C4-2B (cell line): Measurements from ENCODE around the gene MICU1.

Source experiments
- ZFX ChIP-seq: fragments of 450-650 bp; IDR thresholded peaks from 2 replicates; pipeline ENCODE4 v1.6.1; 2017
- TF ChIP-seq, protein P1 (sequence below): fragments of 450-650 bp; conservative IDR thresholded peaks from 2 replicates; pipeline ENCODE4 v1.5.1; 2017; ENCODE audit warnings: mild to moderate bottlenecking

DNA sequence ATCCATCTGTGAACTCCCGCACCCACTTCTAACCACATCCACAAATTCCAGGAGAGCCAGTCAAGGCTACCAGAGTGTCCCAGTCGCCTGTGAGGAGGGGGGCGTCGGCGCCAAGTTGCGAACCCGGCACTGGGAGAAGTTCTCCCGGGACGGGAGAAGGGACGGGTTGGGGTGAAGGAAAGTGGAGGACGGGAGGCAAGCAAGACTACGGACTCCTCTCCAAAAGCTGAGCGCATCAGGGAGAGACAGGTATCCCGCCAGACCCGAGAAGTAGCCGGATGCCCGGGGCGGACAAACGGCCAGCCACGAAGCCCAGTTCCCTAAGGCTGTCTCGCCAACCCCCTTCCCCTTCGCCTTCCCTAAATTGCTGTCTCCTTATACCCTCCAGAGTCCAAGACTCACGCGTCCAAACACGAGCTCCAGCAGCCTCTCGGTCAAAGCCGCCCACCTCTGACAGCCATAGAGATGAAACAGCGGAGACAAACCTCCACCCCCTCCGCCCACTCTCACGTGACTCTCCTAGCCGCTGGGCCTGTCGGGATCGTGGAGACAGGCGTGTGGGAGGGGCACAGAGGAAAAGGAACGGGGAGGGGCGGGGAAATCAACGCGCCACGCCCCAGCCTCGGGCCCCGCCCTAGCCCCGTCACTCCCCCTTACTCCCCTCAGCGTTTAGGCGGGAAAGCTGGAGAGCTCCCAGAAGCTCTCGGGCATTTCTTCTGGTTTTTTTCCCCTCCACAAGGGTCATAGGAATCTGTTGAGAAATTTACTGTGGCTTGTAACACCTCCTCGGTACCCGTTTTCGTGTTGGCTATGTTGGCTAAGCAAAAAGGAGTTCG is at the start of gene MICU1:
- TF ChIP-seq, protein P1, sequence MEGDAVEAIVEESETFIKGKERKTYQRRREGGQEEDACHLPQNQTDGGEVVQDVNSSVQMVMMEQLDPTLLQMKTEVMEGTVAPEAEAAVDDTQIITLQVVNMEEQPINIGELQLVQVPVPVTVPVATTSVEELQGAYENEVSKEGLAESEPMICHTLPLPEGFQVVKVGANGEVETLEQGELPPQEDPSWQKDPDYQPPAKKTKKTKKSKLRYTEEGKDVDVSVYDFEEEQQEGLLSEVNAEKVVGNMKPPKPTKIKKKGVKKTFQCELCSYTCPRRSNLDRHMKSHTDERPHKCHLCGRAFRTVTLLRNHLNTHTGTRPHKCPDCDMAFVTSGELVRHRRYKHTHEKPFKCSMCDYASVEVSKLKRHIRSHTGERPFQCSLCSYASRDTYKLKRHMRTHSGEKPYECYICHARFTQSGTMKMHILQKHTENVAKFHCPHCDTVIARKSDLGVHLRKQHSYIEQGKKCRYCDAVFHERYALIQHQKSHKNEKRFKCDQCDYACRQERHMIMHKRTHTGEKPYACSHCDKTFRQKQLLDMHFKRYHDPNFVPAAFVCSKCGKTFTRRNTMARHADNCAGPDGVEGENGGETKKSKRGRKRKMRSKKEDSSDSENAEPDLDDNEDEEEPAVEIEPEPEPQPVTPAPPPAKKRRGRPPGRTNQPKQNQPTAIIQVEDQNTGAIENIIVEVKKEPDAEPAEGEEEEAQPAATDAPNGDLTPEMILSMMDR = no peak
- TF ChIP-seq ZFX = no peak
